Measurements from ENCODE around the gene ZFP57. TPM values are rescaled to one million over a fixed set of nuclear protein-coding genes. Genes with fewer than 3 reads are reported as not detected.
"Not testable (repeated sequence)": the region's sequence is repeated elsewhere in the genome, so short reads cannot be mapped to it uniquely, and the experiment has no call there.

Gene ZFP57
- total and polyA plus RNA-seq, 10 of the 15 experiments (the other 5 are each of a cell fraction or from before 2014, with no cell fraction given): not detected

DNA sequence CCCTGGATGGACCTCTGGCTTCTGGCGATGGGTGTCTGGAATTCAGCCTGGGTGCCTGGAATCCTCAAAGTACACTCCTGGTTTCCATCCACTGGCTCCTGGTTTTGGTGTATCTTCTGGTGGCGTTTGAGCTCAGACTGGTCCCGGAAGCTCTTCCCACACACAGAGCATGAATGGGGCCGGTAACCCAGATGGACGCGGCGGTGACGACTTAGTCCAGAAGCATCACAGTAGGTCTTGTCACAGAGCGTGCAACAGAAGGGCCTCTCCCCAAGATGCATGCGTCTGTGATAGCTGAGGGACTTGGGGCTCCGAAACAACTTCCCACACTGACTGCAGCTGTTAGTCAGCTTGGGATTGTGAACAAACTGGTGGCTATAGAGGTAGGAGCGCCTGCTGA lies 7.8 kb downstream of the ZFP57 start (continued):
- TF ChIP-seq, protein P1, sequence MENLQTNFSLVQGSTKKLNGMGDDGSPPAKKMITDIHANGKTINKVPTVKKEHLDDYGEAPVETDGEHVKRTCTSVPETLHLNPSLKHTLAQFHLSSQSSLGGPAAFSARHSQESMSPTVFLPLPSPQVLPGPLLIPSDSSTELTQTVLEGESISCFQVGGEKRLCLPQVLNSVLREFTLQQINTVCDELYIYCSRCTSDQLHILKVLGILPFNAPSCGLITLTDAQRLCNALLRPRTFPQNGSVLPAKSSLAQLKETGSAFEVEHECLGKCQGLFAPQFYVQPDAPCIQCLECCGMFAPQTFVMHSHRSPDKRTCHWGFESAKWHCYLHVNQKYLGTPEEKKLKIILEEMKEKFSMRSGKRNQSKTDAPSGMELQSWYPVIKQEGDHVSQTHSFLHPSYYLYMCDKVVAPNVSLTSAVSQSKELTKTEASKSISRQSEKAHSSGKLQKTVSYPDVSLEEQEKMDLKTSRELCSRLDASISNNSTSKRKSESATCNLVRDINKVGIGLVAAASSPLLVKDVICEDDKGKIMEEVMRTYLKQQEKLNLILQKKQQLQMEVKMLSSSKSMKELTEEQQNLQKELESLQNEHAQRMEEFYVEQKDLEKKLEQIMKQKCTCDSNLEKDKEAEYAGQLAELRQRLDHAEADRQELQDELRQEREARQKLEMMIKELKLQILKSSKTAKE (IDR thresholded peaks at IDR 0.05; ENCODE audit: low read depth, poor library complexity, severe bottlenecking): no peak
- TF ChIP-seq RUNX3 (IDR thresholded peaks at IDR 0.05; ENCODE audit: low read length): no peak

DNA sequence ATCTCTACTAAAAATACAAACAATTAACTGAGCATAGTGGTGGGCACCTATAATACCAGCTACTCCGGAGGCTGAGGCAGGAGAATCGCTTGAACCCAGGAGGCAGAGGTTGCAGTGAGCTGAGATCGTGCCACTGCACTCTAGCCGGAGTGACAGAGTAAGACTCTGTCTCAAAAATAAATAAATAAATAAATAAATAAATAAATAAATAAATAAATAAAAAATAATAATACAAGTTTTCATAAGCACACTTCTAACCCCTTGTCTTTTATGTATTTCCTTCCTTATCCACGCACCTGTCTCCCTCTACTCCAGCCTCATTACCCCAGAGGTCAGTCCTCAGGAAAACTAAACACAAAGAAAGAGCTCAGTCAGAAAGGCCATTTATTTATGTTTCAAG lies 8.8 kb downstream of the ZFP57 start:
- H3K79me2 ChIP-seq (ENCODE audit: control insufficient read depth, insufficient read depth, low read length); H3K27ac ChIP-seq (ENCODE audit: control insufficient read depth, insufficient read depth); POLR2A ChIA-PET; in situ Hi-C loops (cut with MboI); H3K27me3 ChIP-seq (replicated peaks in 1 of 2; ENCODE audit: control insufficient read depth in 2 of 2, insufficient read depth in 2 of 2, low read length in 1 of 2); H3K9ac ChIP-seq (ENCODE audit: control insufficient read depth, insufficient read depth, low read length); BruUV-seq (replicated peaks); H4K20me1 ChIP-seq (ENCODE audit: control insufficient read depth, insufficient read depth); RAD21 ChIA-PET (ENCODE audit: unreplicated experiment); FAIRE-seq; H3K4me2 ChIP-seq (ENCODE audit: control insufficient read depth, insufficient read depth); H3K36me3 ChIP-seq (ENCODE audit: control insufficient read depth in 2 of 2, insufficient read depth in 2 of 2, low read length in 1 of 2); DNase-seq (ENCODE audit: low read depth, low spot score); H3K9me3 ChIP-seq (replicated peaks; ENCODE audit: control insufficient read depth, insufficient read depth, low read length); H2AFZ ChIP-seq (ENCODE audit: control insufficient read depth, low read depth, low read length); H3K4me3 ChIP-seq; H3K4me1 ChIP-seq (ENCODE audit: control insufficient read depth, insufficient read depth, low read length); intact Hi-C loops (cut with micrococcal nuclease; ENCODE audit: unreplicated experiment); ATAC-seq: not testable (repeated sequence)
- 90% methylated on average over 5 of the region's 5 CpGs for WGBS (ENCODE audit: insufficient coverage, insufficient replicate concordance, low lambda C conversion rate, missing lambda C conversion rate)
- ChIA-PET CTCF (interaction anchor here (0.5 to 1.4 kb wide), 2 partner anchors 18 to 22 kb away, joined by 3 to 5 read pairs; no protein-coding TSS in a partner anchor), SMC1A (ENCODE audit: uncharacterized antibody, unreplicated experiment) (interaction anchor here (0.7 kb wide), 1 partner anchor 25 kb away, joined by 3 read pairs; no protein-coding TSS in a partner anchor)

DNA sequence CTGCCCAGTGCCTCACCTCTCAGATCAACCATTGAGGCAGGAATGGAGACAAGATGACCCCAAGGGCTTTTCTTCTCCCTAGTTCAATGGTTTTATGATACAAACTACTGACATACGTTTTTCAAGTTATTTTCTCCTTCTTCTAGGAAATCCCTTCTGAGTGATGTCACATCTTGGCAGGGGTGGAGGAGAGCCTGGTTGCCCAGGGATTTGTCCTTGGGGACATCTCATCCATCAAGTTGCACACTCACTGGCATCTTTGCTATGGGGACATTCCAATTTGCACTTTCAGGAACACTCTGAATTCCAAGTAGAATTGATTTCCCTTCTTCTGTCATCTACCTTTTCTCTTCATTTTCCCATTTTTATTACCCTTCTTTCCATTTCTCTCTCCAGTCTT lies 9.9 kb downstream of the ZFP57 start:
- intact Hi-C loops (cut with micrococcal nuclease; ENCODE audit: unreplicated experiment): no loop called here

More for the DNA sequence above, 9.9 kb downstream of the ZFP57 start:
- ChIA-PET CTCF (interaction anchor here (1.8 kb wide), 1 partner anchor 17 kb away, joined by 7 read pairs; no protein-coding TSS in a partner anchor), POLR2A (no interaction called here), SMC1A (ENCODE audit: uncharacterized antibody, unreplicated experiment) (no interaction called here), RAD21 (ENCODE audit: unreplicated experiment) (no interaction called here)
- H3K79me2 ChIP-seq (ENCODE audit: control insufficient read depth, insufficient read depth, low read length): no peaks in the 10 kb centered on the region
- ATAC-seq (no peak), DNase-seq (ENCODE audit: low read depth, low spot score) (no peak), FAIRE-seq (no peak)
- 0% methylated on average over 1 of the region's 1 CpG for WGBS (ENCODE audit: insufficient coverage, insufficient replicate concordance, low lambda C conversion rate, missing lambda C conversion rate)
- no peaks in the 10 kb centered on the region for H4K20me1 ChIP-seq (ENCODE audit: control insufficient read depth, insufficient read depth)
- H3K9ac ChIP-seq (ENCODE audit: control insufficient read depth, insufficient read depth, low read length): no peak overlapping the region
- 0 out of 2 replicates have a peak, but pooled peaks cover 1% of the 10 kb centered on the region for H3K4me1 ChIP-seq (ENCODE audit: control insufficient read depth, insufficient read depth, low read length)
- peaks cover 0 to 1% of the 10 kb centered on the region in 2 experiments; a peak in 1 of 4 replicates for H3K27me3 ChIP-seq (replicated peaks in 1 of 2; ENCODE audit: control insufficient read depth in 2 of 2, insufficient read depth in 2 of 2, low read length in 1 of 2)
- BruUV-seq (replicated peaks): no TSS peak
- H3K36me3 ChIP-seq (ENCODE audit: control insufficient read depth in 2 of 2, insufficient read depth in 2 of 2, low read length in 1 of 2): no peaks in the 10 kb centered on the region
- no peak overlapping the region for H3K4me3 ChIP-seq
- H2AFZ ChIP-seq (ENCODE audit: control insufficient read depth, low read depth, low read length): no peak overlapping the region
- no peaks in the 10 kb centered on the region for H3K9me3 ChIP-seq (replicated peaks; ENCODE audit: control insufficient read depth, insufficient read depth, low read length)
- no peak overlapping the region for H3K4me2 ChIP-seq (ENCODE audit: control insufficient read depth, insufficient read depth)
- H3K27ac ChIP-seq (ENCODE audit: control insufficient read depth, insufficient read depth): no peak overlapping the region
- in situ Hi-C loops (cut with MboI): no loop called here
- TF ChIP-seq SIX5 (IDR thresholded peaks at IDR 0.05; ENCODE audit: low read depth, low read length, severe bottlenecking) (no peak), NR2F1 (conservative IDR thresholded peaks at IDR 0.05) (no peak), NBN (IDR thresholded peaks at IDR 0.05) (no peak), JUNB (IDR thresholded peaks at IDR 0.05) (no peak), CHD1 (IDR thresholded peaks at IDR 0.05; ENCODE audit: low read depth, low read length) (no peak), PAX8 (IDR thresholded peaks at IDR 0.05) (no peak), HCFC1 (IDR thresholded peaks at IDR 0.05; ENCODE audit: low read length) (no peak), IRF4 (IDR thresholded peaks at IDR 0.05; ENCODE audit: low read depth, low read length) (no peak), HDAC6 (IDR thresholded peaks at IDR 0.05; ENCODE audit: unreplicated experiment) (no peak)
